ENCODE data around the gene TRABD2A. TPM values are rescaled to one million over a fixed set of nuclear protein-coding genes. Genes with fewer than 3 reads are reported as not detected.

The TRABD2A gene
- total RNA-seq, 4 donors from 2014 or later = 0.47 to 2.7 (median 1.4) TPM

DNA sequence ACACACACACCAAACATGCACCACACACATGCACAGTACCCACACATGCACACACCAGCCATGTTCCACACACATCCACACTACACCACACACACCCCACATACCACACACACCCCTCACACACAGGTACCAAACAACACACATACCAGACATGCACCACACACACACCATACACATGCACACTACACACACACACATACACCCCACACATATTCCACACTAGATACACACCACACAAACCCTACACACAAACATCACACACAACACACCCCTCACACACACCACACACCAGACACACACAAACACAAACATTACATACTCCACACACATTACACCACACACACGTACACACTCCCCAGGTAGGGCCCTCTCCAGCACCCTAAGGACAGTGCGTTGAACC lies 51.2 kb downstream of the TRABD2A start:
- H3K4me1 ChIP-seq = no peaks in the 10 kb centered on the region
- no peak overlapping the region for H3K27ac ChIP-seq
- H3K27me3 ChIP-seq = peaks cover 6% of the 10 kb centered on the region
- H3K9me3 ChIP-seq = no peaks in the 10 kb centered on the region
- WGBS, 2 donors (ENCODE audit: low coverage in 1 of 2) = 75% methylated on average over 2 of the region's 2 CpGs; no CpG with 5 or more reads in 1 of the 2 donors
- no peaks in the 10 kb centered on the region for H3K36me3 ChIP-seq
- no peak for TF ChIP-seq EP300 (IDR thresholded peaks at IDR 0.05)
- TF ChIP-seq, protein P1, sequence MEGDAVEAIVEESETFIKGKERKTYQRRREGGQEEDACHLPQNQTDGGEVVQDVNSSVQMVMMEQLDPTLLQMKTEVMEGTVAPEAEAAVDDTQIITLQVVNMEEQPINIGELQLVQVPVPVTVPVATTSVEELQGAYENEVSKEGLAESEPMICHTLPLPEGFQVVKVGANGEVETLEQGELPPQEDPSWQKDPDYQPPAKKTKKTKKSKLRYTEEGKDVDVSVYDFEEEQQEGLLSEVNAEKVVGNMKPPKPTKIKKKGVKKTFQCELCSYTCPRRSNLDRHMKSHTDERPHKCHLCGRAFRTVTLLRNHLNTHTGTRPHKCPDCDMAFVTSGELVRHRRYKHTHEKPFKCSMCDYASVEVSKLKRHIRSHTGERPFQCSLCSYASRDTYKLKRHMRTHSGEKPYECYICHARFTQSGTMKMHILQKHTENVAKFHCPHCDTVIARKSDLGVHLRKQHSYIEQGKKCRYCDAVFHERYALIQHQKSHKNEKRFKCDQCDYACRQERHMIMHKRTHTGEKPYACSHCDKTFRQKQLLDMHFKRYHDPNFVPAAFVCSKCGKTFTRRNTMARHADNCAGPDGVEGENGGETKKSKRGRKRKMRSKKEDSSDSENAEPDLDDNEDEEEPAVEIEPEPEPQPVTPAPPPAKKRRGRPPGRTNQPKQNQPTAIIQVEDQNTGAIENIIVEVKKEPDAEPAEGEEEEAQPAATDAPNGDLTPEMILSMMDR (IDR thresholded peaks at IDR 0.05) = no peak
- TF ChIP-seq POLR2AphosphoS5 (IDR thresholded peaks at IDR 0.05) = no peak
- TF ChIP-seq POLR2A (IDR thresholded peaks at IDR 0.05) = no peak
- no peak overlapping the region for H3K4me3 ChIP-seq
- no peak for ATAC-seq

DNA sequence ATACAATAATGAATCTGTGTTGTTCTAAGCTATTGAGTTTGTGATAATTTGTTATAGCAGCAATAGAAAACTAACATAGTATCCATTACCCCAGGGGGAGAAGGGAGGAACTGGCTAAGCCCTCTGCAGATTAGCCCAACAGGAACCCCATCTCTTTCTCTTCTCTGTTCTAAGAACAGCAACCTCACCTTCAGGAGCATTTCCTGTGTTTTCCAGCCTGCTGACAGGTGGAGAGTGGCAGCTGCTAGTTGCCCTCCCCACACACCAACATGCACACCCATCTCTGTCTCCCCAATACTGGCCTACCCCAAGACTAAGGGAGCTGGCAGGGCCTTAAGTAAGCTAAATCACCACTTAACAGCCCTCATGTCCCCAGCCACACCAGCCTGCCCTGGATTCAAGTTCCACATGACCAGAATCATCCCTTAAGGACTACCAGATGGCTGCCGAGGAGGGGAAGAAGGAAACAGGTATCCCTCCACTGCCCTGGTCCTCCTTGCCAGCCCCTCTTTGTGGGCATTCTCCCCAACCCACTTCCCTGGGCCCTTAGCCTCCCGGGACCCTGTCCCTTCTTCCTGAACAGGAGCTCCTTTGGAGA lies 52.8 kb downstream of the TRABD2A start:
- H3K27me3 ChIP-seq = peaks cover 6% of the 10 kb centered on the region
- no peak overlapping the region for H3K4me3 ChIP-seq
- no peaks in the 10 kb centered on the region for H3K9me3 ChIP-seq
- H3K36me3 ChIP-seq = no peaks in the 10 kb centered on the region
- TF ChIP-seq POLR2A (IDR thresholded peaks at IDR 0.05) = no peak
- no peak for TF ChIP-seq EP300 (IDR thresholded peaks at IDR 0.05)
- TF ChIP-seq POLR2AphosphoS5 (IDR thresholded peaks at IDR 0.05) = no peak
- TF ChIP-seq, protein P1 (IDR thresholded peaks at IDR 0.05) = no peak
- no CpG with 5 or more reads among the region's 2 CpGs for WGBS, 2 donors (ENCODE audit: low coverage in 1 of 2)
- no peak overlapping the region for H3K27ac ChIP-seq
- H3K4me1 ChIP-seq = no peaks in the 10 kb centered on the region
- ATAC-seq = no peak

DNA sequence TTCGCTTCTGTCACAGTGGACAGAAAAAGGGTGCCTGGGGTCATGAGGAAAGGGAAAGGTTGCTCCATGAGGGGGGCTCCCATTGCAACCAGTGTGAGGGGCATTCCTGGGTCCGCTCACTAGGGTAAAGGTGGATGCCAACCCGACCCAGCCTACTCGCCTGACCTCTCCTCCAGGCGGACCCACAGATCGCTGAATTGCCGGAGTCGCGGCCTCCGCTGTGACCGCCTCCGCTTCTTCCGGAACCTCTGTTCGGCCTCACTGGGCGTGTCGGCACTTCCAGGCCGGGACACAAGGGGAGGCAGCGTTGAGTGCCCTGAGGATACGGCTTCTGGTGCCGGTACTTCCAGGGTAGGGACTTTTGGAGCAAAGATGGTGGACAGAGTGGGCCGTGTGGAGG lies 57.1 kb downstream of the TRABD2A start:
- H3K4me3 ChIP-seq = no peak overlapping the region
- no peak for ATAC-seq

DNA sequence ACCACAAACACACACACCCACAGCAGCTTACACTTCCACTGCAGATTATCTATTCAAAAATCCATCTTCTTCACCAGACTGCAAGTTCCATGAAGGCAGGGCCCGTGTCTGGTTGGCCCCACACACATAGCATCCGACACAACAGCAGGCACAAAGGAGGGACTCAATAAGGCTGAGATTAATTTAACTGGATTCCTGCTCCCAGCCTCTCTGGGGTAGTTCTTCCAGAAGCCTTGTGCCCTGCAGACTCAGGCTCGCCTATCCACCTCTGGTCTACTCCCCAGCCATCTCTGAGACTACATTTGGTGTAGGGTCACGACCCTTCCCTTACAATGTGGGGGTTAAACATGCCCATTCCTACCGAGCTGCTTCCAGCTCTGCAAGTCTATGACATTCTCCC lies 57.7 kb downstream of the TRABD2A start:
- H3K4me3 ChIP-seq = no peak overlapping the region
- WGBS, 2 donors (ENCODE audit: low coverage in 1 of 2) = 76 to 78% methylated on average over 2 to 4 of the region's 5 CpGs
- H3K9me3 ChIP-seq = no peaks in the 10 kb centered on the region
- H3K27me3 ChIP-seq = peaks cover 4% of the 10 kb centered on the region
- no peaks in the 10 kb centered on the region for H3K4me1 ChIP-seq
- H3K36me3 ChIP-seq = no peaks in the 10 kb centered on the region
- no peak for ATAC-seq
- no peak for TF ChIP-seq EP300 (IDR thresholded peaks at IDR 0.05)
- no peak for TF ChIP-seq POLR2AphosphoS5 (IDR thresholded peaks at IDR 0.05)
- TF ChIP-seq, protein P1 (IDR thresholded peaks at IDR 0.05) = no peak
- no peak overlapping the region for H3K27ac ChIP-seq

More for the DNA sequence above, 57.1 kb downstream of the TRABD2A start:
- WGBS, 2 donors (ENCODE audit: low coverage in 1 of 2) = 96 to 100% methylated on average over 2 to 4 of the region's 21 CpGs
- Histone ChIP-seq H3K9me3 (no peaks in the 10 kb centered on the region), H3K27ac (no peak overlapping the region), H3K4me1 (no peaks in the 10 kb centered on the region), H3K36me3 (no peaks in the 10 kb centered on the region), H3K27me3 (peaks cover 6% of the 10 kb centered on the region)
- TF ChIP-seq POLR2A (IDR thresholded peaks at IDR 0.05) (no peak), POLR2AphosphoS5 (IDR thresholded peaks at IDR 0.05) (no peak), EP300 (IDR thresholded peaks at IDR 0.05) (no peak)
- TF ChIP-seq, protein P1 (IDR thresholded peaks at IDR 0.05) = no peak

DNA sequence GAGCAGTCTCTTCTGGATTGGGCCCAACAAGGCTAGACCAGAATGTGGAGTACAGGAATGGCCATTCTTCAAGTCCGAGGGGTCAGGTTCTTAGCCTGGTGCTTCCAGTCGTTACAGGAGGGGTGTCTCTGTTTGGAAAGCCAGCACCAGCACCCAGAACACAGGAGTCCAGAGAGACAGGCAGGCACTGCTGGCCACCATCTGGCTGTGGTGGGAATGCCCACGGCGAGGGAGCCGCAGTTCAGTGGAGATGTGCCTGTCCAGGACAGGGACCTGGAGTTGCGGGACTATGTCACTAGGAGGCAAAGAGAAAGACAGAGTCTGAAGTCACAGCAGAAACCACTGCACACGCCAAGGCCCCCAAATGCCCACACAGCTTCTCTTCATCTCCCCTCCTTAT lies 59.1 kb downstream of the TRABD2A start:
- ATAC-seq = no peak
- Histone ChIP-seq H3K4me1 (no peaks in the 10 kb centered on the region), H3K27ac (no peak overlapping the region), H3K27me3 (no peaks in the 10 kb centered on the region), H3K9me3 (no peaks in the 10 kb centered on the region), H3K4me3 (no peak overlapping the region), H3K36me3 (no peaks in the 10 kb centered on the region)
- 90 to 100% methylated on average over 1 to 2 of the region's 7 CpGs for WGBS, 2 donors (ENCODE audit: low coverage in 1 of 2)
- TF ChIP-seq, protein P1 (IDR thresholded peaks at IDR 0.05) = no peak
- TF ChIP-seq EP300 (IDR thresholded peaks at IDR 0.05) = no peak
- TF ChIP-seq POLR2A (IDR thresholded peaks at IDR 0.05) = no peak
